Trophoblast cell (in vitro differentiated cells and primary cell): Measurements from ENCODE around the gene ABHD5.

Experiments
- DNase-seq, 2 donors: peaks; one replicate each; pipeline ENCODE4 v3.0.0-alpha.2; 2016
- H2AFZ ChIP-seq: 2 replicates; pipeline ENCODE4 v1.6.1; 2013; ENCODE audit warnings: low read length, moderate library complexity, mild to moderate bottlenecking; ENCODE audit not compliant: insufficient read depth, poor library complexity
- H2AK5ac ChIP-seq: 2 replicates; pipeline ENCODE4 v1.6.1; 2013; ENCODE audit warnings: mild to moderate bottlenecking, low read length
- H2BK120ac ChIP-seq: 2 replicates; pipeline ENCODE4 v1.6.1; 2013; ENCODE audit warnings: low read length, mild to moderate bottlenecking, moderate library complexity; ENCODE audit not compliant: insufficient read depth, poor library complexity
- H2BK12ac ChIP-seq: 2 replicates; pipeline ENCODE4 v1.6.1; 2013; ENCODE audit warnings: mild to moderate bottlenecking, low read length, moderate library complexity
- H2BK5ac ChIP-seq: 2 replicates; pipeline ENCODE4 v1.6.1; 2013; ENCODE audit warnings: low read length, low read depth, moderate library complexity, mild to moderate bottlenecking; ENCODE audit not compliant: poor library complexity
- H3K14ac ChIP-seq: 2 replicates; pipeline ENCODE4 v1.6.1; 2013; ENCODE audit warnings: mild to moderate bottlenecking, low read length
- H3K18ac ChIP-seq: 2 replicates; pipeline ENCODE4 v1.6.1; 2013; ENCODE audit warnings: mild to moderate bottlenecking, low read length
- H3K23ac ChIP-seq: 2 replicates; pipeline ENCODE4 v1.6.1; 2013; ENCODE audit warnings: low read length
- H3K27ac ChIP-seq: 2 replicates; pipeline ENCODE4 v1.5.1; 2013; ENCODE audit warnings: low read depth, mild to moderate bottlenecking, inconsistent platforms, low read length, moderate library complexity
- H3K27me3 ChIP-seq: 2 replicates; pipeline ENCODE4 v1.6.1; 2013; ENCODE audit warnings: inconsistent platforms, mild to moderate bottlenecking, low read length, moderate library complexity; ENCODE audit not compliant: insufficient read depth
- H3K36me3 ChIP-seq, 2 experiments: 1 replicate in 1 of 2; 2 replicates in 1 of 2; pipeline ENCODE4 v1.6.1; 2013; ENCODE audit warnings: low read length in 2 of 2, mild to moderate bottlenecking in 2 of 2, moderate library complexity in 1 of 2; ENCODE audit not compliant: insufficient read depth in 2 of 2, control insufficient read depth in 1 of 2
- H3K4ac ChIP-seq: 2 replicates; pipeline ENCODE4 v1.6.1; 2013; ENCODE audit warnings: low read depth, mild to moderate bottlenecking, low read length, moderate library complexity
- H3K4me1 ChIP-seq, 2 experiments: 1 replicate in 1 of 2; 2 replicates in 1 of 2; pipeline ENCODE4 v1.6.1; 2013; ENCODE audit warnings: low read length in 2 of 2, mild to moderate bottlenecking in 2 of 2, moderate library complexity in 1 of 2; ENCODE audit not compliant: insufficient read depth in 2 of 2, control insufficient read depth in 1 of 2
- H3K4me2 ChIP-seq: 2 replicates; pipeline ENCODE4 v1.6.1; 2013; ENCODE audit warnings: inconsistent platforms, mild to moderate bottlenecking, low read length, moderate library complexity
- H3K4me3 ChIP-seq: 2 replicates; pipeline ENCODE4 v1.5.1; 2013; ENCODE audit warnings: mild to moderate bottlenecking, low read depth, low read length, inconsistent platforms
- H3K79me1 ChIP-seq: one replicate; pipeline ENCODE4 v1.6.1; 2013; ENCODE audit warnings: low read length
- H3K79me2 ChIP-seq: 2 replicates; pipeline ENCODE4 v1.6.1; 2013; ENCODE audit warnings: low read length, mild to moderate bottlenecking; ENCODE audit not compliant: control insufficient read depth, insufficient read depth, poor library complexity
- H3K9ac ChIP-seq: 2 replicates; pipeline ENCODE4 v1.6.1; 2013; ENCODE audit warnings: mild to moderate bottlenecking, low read length
- H3K9me3 ChIP-seq: 2 replicates; pipeline ENCODE4 v1.6.1; 2013; ENCODE audit warnings: low read depth, mild to moderate bottlenecking, control low read depth, inconsistent platforms, low read length; ENCODE audit not compliant: insufficient read depth
- H4K12ac ChIP-seq: 2 replicates; pipeline ENCODE4 v1.6.1; 2013; ENCODE audit warnings: low read depth, mild to moderate bottlenecking, low read length, moderate library complexity
- H4K8ac ChIP-seq: 2 replicates; pipeline ENCODE4 v1.6.1; 2013; ENCODE audit warnings: low read depth, mild to moderate bottlenecking, low read length, moderate library complexity
- H4K91ac ChIP-seq: one replicate; pipeline ENCODE4 v1.6.1; 2013; ENCODE audit warnings: low read depth, mild to moderate bottlenecking, low read length, moderate library complexity
- WGBS: extraction: QIAGEN DNeasy Blood & Tissue Kit; methylation state at CpG from one replicate; pipeline ENCODE4 v1.1.7; 2013; ENCODE audit warnings: missing lambda C conversion rate; ENCODE audit not compliant: insufficient read length, insufficient coverage; ENCODE audit errors: extremely low coverage; 5-methylcytosine and 5-hydroxymethylcytosine counted together

Gene ABHD5

DNA sequence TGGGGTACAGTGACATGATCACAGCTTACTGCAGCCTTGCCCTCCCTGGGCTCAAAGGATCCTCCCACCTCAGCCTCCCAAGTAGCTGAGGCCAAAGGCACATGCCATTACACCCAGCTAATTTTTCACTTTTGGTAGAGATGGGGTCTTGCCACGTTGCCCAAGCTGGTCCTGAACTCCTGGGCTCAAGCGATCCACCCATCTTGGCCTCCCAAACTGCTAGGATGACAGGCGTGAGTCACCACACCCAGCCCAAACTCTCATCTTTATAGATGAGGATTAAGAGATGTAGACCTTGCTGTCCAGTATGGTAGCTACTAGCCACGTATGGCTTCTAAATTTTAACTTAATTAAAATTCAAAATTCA, 4.4 kb upstream of the ABHD5 start:
- no peak overlapping the region for H2BK5ac ChIP-seq
- no peak overlapping the region for H3K23ac ChIP-seq
- no peak overlapping the region for H3K4ac ChIP-seq
- peak overlapping the region; percentile 7 for H4K8ac ChIP-seq
- H3K79me1 ChIP-seq = peaks cover 10% of the 10 kb centered on the region
- H2BK12ac ChIP-seq = peak overlapping the region; percentile 2
- H3K4me2 ChIP-seq = no peak overlapping the region
- peaks cover 2% of the 10 kb centered on the region for H3K9me3 ChIP-seq
- H2AFZ ChIP-seq = no peak overlapping the region
- peaks cover 0 to 6% of the 10 kb centered on the region in 2 experiments for H3K4me1 ChIP-seq
- no peak overlapping the region for H2BK120ac ChIP-seq
- no peak overlapping the region for H3K14ac ChIP-seq
- H3K4me3 ChIP-seq = no peak overlapping the region
- no peaks in the 10 kb centered on the region for H3K36me3 ChIP-seq
- no CpG with 5 or more reads among the region's 4 CpGs for WGBS
- no peak overlapping the region for H3K27ac ChIP-seq
- H4K91ac ChIP-seq = peak overlapping the region; percentile 45
- no peak for DNase-seq
- peak overlapping the region; percentile 71 for H2AK5ac ChIP-seq
- H4K12ac ChIP-seq = no peak overlapping the region
- H3K79me2 ChIP-seq = peaks cover 5% of the 10 kb centered on the region
- peak overlapping the region; percentile 58 for H3K9ac ChIP-seq
- H3K18ac ChIP-seq = no peak overlapping the region
- H3K27me3 ChIP-seq = no peaks in the 10 kb centered on the region

DNA sequence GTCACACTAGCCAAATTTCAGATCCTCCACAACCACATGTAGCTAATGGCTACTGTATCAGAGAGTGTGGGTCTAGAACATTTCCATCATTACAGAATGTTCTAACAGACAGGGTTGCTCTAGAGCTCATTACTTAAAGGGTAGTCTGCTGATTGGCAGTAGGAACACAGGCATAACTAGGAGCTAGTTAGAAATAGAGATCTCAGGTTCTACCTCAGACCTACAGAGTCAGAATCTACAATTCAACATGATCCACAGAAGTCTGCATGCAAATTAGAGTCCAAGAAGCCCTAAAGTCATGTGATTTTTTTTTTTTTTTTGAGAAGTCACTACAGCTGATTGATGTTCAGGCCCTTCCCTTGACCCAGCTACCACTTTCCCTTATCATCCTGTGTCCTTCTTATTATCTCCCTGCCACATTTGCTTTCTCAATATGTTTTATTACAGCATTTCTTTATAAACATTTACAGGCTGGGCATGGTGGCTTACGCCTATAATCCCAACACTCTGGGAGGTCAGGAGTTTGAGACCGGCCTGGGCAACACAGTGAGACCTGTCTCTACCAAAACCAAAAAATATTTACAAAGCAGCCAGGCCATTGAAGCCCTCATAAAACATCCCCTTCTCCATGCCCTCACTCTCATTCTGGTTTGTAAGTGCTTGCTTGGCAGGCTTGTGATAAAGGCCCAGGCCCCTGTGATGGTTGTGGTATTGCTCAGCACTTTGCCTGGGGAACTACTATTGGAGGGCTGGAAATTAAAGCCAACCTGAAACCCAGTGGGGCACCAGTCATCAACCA, 3.8 kb upstream of the ABHD5 start:
- Histone ChIP-seq H3K9me3 (peaks cover 2% of the 10 kb centered on the region), H3K23ac (no peak overlapping the region), H3K36me3 (no peaks in the 10 kb centered on the region), H3K4me2 (no peak overlapping the region), H2BK12ac (no peak overlapping the region), H3K18ac (no peak overlapping the region), H3K4ac (no peak overlapping the region), H3K79me1 (peaks cover 11% of the 10 kb centered on the region), H4K8ac (no peak overlapping the region), H2AK5ac (no peak overlapping the region), H3K27ac (no peak overlapping the region), H2BK120ac (no peak overlapping the region), H4K91ac (no peak overlapping the region), H4K12ac (no peak overlapping the region), H3K4me3 (no peak overlapping the region), H3K27me3 (no peaks in the 10 kb centered on the region), H3K14ac (no peak overlapping the region), H3K79me2 (peaks cover 6% of the 10 kb centered on the region), H3K9ac (no peak overlapping the region), H2AFZ (no peak overlapping the region), H3K4me1 (peaks cover 0 to 6% of the 10 kb centered on the region in 2 experiments), H2BK5ac (no peak overlapping the region)
- DNase-seq = no peak
- no CpG with 5 or more reads among the region's 2 CpGs for WGBS

DNA sequence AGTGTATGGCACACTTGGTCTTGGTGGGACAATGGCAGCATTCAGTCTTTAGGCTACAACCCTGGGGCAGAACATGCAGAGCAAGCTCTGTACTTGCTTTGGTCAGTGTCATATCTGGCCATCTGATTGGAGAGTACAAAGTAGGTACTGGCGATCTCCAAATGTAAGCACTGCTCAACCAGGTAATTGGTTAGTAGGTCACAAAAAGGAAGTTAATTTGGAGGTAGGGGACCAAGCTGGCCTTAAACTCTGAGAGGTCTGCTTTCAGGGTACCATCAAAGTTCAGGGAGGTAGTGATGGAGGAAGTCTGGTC, 3.3 kb upstream of the ABHD5 start:
- no peak overlapping the region for H4K8ac ChIP-seq
- H3K4me3 ChIP-seq = no peak overlapping the region
- no peak overlapping the region for H2BK120ac ChIP-seq
- H3K27me3 ChIP-seq = no peaks in the 10 kb centered on the region
- H2AFZ ChIP-seq = no peak overlapping the region
- H2BK5ac ChIP-seq = no peak overlapping the region
- H4K12ac ChIP-seq = no peak overlapping the region
- H3K4me1 ChIP-seq = peaks cover 0 to 6% of the 10 kb centered on the region in 2 experiments
- peaks cover 11% of the 10 kb centered on the region for H3K79me1 ChIP-seq
- no peak overlapping the region for H3K4ac ChIP-seq
- H2BK12ac ChIP-seq = no peak overlapping the region
- no peak overlapping the region for H2AK5ac ChIP-seq
- no peak overlapping the region for H3K4me2 ChIP-seq
- no peak overlapping the region for H3K27ac ChIP-seq
- H3K79me2 ChIP-seq = peaks cover 6% of the 10 kb centered on the region
- WGBS = no CpG with 5 or more reads among the region's 1 CpG
- no peak overlapping the region for H3K23ac ChIP-seq
- no peaks in the 10 kb centered on the region for H3K36me3 ChIP-seq
- H3K14ac ChIP-seq = no peak overlapping the region
- no peak for DNase-seq
- no peak overlapping the region for H3K9ac ChIP-seq
- peaks cover 2% of the 10 kb centered on the region for H3K9me3 ChIP-seq
- H4K91ac ChIP-seq = no peak overlapping the region
- no peak overlapping the region for H3K18ac ChIP-seq

DNA sequence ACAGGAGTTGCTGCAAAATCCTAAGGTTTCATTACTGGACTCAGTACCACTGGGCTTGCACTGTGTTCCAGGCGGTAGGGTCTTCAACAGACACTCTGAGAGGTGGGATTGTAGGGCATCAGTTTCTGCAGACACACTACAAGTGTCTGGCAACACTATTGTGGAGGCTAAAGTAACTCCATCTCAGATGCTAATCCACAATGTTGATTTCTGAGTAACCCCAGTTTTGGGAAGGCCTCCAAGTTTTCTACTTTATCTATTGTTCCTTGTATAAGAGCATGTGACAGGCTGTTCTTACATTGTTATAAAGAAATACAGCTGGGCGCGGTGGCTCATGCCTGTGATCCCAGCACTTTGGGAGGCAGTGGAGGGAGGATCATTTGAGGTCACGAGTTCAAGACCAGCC, 2.5 kb upstream of the ABHD5 start:
- H3K4me1 ChIP-seq = peaks cover 0 to 6% of the 10 kb centered on the region in 2 experiments
- no peak overlapping the region for H2AK5ac ChIP-seq
- H3K9me3 ChIP-seq = peaks cover 2% of the 10 kb centered on the region
- H3K14ac ChIP-seq = no peak overlapping the region
- H3K79me1 ChIP-seq = peaks cover 11% of the 10 kb centered on the region
- no peak overlapping the region for H3K23ac ChIP-seq
- no peaks in the 10 kb centered on the region for H3K27me3 ChIP-seq
- H4K12ac ChIP-seq = no peak overlapping the region
- H2AFZ ChIP-seq = no peak overlapping the region
- H3K36me3 ChIP-seq = no peaks in the 10 kb centered on the region
- WGBS = no CpG with 5 or more reads among the region's 4 CpGs
- H4K8ac ChIP-seq = no peak overlapping the region
- no peak overlapping the region for H2BK120ac ChIP-seq
- H2BK12ac ChIP-seq = no peak overlapping the region
- H3K4me2 ChIP-seq = no peak overlapping the region
- H2BK5ac ChIP-seq = no peak overlapping the region
- H3K4me3 ChIP-seq = no peak overlapping the region
- H4K91ac ChIP-seq = no peak overlapping the region
- no peak overlapping the region for H3K4ac ChIP-seq
- no peak for DNase-seq
- H3K27ac ChIP-seq = no peak overlapping the region
- peaks cover 6% of the 10 kb centered on the region for H3K79me2 ChIP-seq
- no peak overlapping the region for H3K9ac ChIP-seq
- H3K18ac ChIP-seq = no peak overlapping the region
